HCT116 (cell line): ENCODE data around the gene TMEM80. TPM values are rescaled to one million over a fixed set of nuclear protein-coding genes. Genes with fewer than 3 reads are reported as not detected.
"Not testable (repeated sequence)": the region's sequence is repeated elsewhere in the genome, so short reads cannot be mapped to it uniquely, and the experiment has no call there.

Experiments
- ATAC-seq: fragments of 200-7000 bp; cut with Tn5 transposase; 2 replicates; pipeline ENCODE4 v1.9.1; 2020; ENCODE audit warnings: mild to moderate bottlenecking, moderate library complexity
- BruUV-seq: library from RNA; stranded (reverse); fragments of 400-500 nt; replicated peaks from 2 replicates; lab custom pipeline; 2021; lab: Mats Ljungman, UMichigan
- CTCF ChIA-PET: fragments of 300-600 bp; sonication (Branson Sonifier 250); formaldehyde crosslinking; loops from one replicate; lab custom pipeline; 2021; ENCODE audit warnings: antibody characterized with exemption; lab: Charles Lee
- POLR2A ChIA-PET: fragments of 300-600, 350-600 bp; sonication (Branson Sonifier 250); formaldehyde crosslinking; loops from one replicate; lab custom pipeline; 2021; ENCODE audit warnings: antibody characterized with exemption; lab: Charles Lee
- RAD21 ChIA-PET, 2 experiments: fragments of 300-600 bp; sonication (Branson Sonifier 250); formaldehyde crosslinking; loops; one replicate each; lab custom pipeline; 2023; ENCODE audit warnings: low total read pairs in 2 of 2; ENCODE audit not compliant: uncharacterized antibody in 2 of 2, unreplicated experiment in 2 of 2, low non-redundant PET in 1 of 2; lab: Charles Lee
- DNase-seq: peaks from one replicate; pipeline ENCODE4 v3.0.0-alpha.2; 2010; ENCODE audit warnings: low read depth, low spot score
- H2AFZ ChIP-seq: fragments of 200-600 bp; shearing (Covaris generic), sonication (generic); 2 replicates; pipeline ENCODE4 v1.6.1; 2017; ENCODE audit warnings: low read depth, mixed run types, mixed read lengths, antibody characterized with exemption, low read length; ENCODE audit not compliant: poor library complexity, severe bottlenecking
- H3K27ac ChIP-seq: 2 replicates; pipeline ENCODE4 v1.5.1; 2012; ENCODE audit warnings: low read depth, low read length
- H3K27me3 ChIP-seq: fragments of 200-600 bp; sonication (generic); 2 replicates; pipeline ENCODE4 v1.6.1; 2016; ENCODE audit warnings: mixed run types, low read length, mixed read lengths; ENCODE audit not compliant: insufficient read depth
- H3K36me3 ChIP-seq, 2 experiments: fragments of 200-500 bp in 1 of 2; fragments of 200-600 bp in 1 of 2; sonication (Bioruptor generic) in 1 of 2; sonication (generic) in 1 of 2; 2 replicates each; pipeline versions ENCODE4 v1.5.1 to v1.6.1; 2014 to 2016; ENCODE audit warnings: low read length in 2 of 2, inconsistent platforms in 1 of 2, mixed read lengths in 1 of 2, mixed run types in 1 of 2; ENCODE audit not compliant: insufficient read depth in 2 of 2, control insufficient read depth in 1 of 2
- H3K4me1 ChIP-seq, 2 experiments: fragments of 200-600 bp in 1 of 2; sonication (generic) in 1 of 2; 2 replicates each; pipeline versions ENCODE4 v1.5.1 to v1.6.1; 2012 to 2017; ENCODE audit warnings: low read length in 2 of 2, inconsistent platforms in 1 of 2, mild to moderate bottlenecking in 1 of 2, mixed read lengths in 1 of 2, mixed run types in 1 of 2, moderate library complexity in 1 of 2; ENCODE audit not compliant: insufficient read depth in 2 of 2, control insufficient read depth in 1 of 2
- H3K4me2 ChIP-seq: fragments of 200-600 bp; sonication (generic); 2 replicates; pipeline ENCODE4 v1.6.1; 2017; ENCODE audit warnings: mixed run types, low read length, mixed read lengths
- H3K4me3 ChIP-seq, 2 experiments: fragments of 200-600 bp in 1 of 2; sonication (generic) in 1 of 2; replicated peaks in 1 of 2; 2 replicates each; pipeline ENCODE4 v1.5.1; 2011 to 2016; ENCODE audit warnings: low read length in 2 of 2, control low read depth in 1 of 2, low read depth in 1 of 2, mild to moderate bottlenecking in 1 of 2, mixed read lengths in 1 of 2, mixed run types in 1 of 2
- H3K79me2 ChIP-seq: fragments of 200-600 bp; sonication (generic); 2 replicates; pipeline ENCODE4 v1.6.1; 2017; ENCODE audit warnings: mild to moderate bottlenecking, mixed run types, low read length, moderate library complexity, mixed read lengths; ENCODE audit not compliant: insufficient read depth
- H3K9ac ChIP-seq: fragments of 200-600 bp; sonication (generic); 2 replicates; pipeline ENCODE4 v1.6.1; 2016; ENCODE audit warnings: low read length, mixed read lengths
- H3K9me2 ChIP-seq: fragments of 200-600 bp; sonication (generic), shearing (Covaris generic); 2 replicates; pipeline ENCODE4 v1.6.1; 2017; ENCODE audit warnings: mixed run types, mild to moderate bottlenecking, moderate library complexity; ENCODE audit not compliant: insufficient read depth
- H3K9me3 ChIP-seq, 2 experiments: fragments of 200-500 bp in 1 of 2; fragments of 200-600 bp in 1 of 2; sonication (Bioruptor generic) in 1 of 2; sonication (generic) in 1 of 2; 2 replicates each; pipeline ENCODE4 v1.6.1; 2014 to 2017; ENCODE audit warnings: low read length in 2 of 2, mixed read lengths in 2 of 2, inconsistent platforms in 1 of 2, low read depth in 1 of 2, mild to moderate bottlenecking in 1 of 2, mixed run types in 1 of 2, moderate library complexity in 1 of 2; ENCODE audit not compliant: control insufficient read depth in 1 of 2, insufficient read depth in 1 of 2
- H4K20me1 ChIP-seq: fragments of 200-600 bp; sonication (generic), shearing (Covaris generic); 2 replicates; pipeline ENCODE4 v1.6.1; 2017; ENCODE audit warnings: mixed run types, mild to moderate bottlenecking, moderate library complexity; ENCODE audit not compliant: insufficient read depth
- EZH2 ChIP-seq: fragments of 200-600 bp; sonication (generic); IDR thresholded peaks from 2 replicates; pipeline ENCODE4 v1.6.1; 2017; ENCODE audit warnings: antibody characterized with exemption, mixed run types
- JUND ChIP-seq: IDR thresholded peaks from 2 replicates; pipeline ENCODE4 v1.6.1; 2012
- MAX ChIP-seq: IDR thresholded peaks from 2 replicates; pipeline ENCODE4 v1.6.1; 2012
- YY1 ChIP-seq: IDR thresholded peaks from 2 replicates; pipeline ENCODE4 v1.6.1; 2011; ENCODE audit warnings: low read length, low read depth, moderate library complexity, mild to moderate bottlenecking; ENCODE audit not compliant: insufficient replicate concordance; ENCODE audit errors: extremely low read depth
- intact Hi-C: fragments of 100-400 bp; cut with micrococcal nuclease; formaldehyde crosslinking; loops from 2 replicates; pipeline ENCODE4 v1.10.0; 2022
- total RNA-seq: library from RNA; stranded (reverse); gene quantifications from one replicate; pipeline ENCODE4 v1.2.1, GENCODE V29; 2021; ENCODE audit not compliant: unreplicated experiment

TMEM80 gene
- total RNA-seq, 1 experiment from 2014 or later = 18.4 TPM

GRCh38 chr11:734541-734940, 38.9 kb downstream of the TMEM80 start:
- H3K27ac ChIP-seq, RAD21 ChIA-PET, BruUV-seq, H3K9me2 ChIP-seq, H3K79me2 ChIP-seq, DNase-seq, H3K9ac ChIP-seq, ATAC-seq, intact Hi-C loops, H3K9me3 ChIP-seq, H3K4me2 ChIP-seq, H4K20me1 ChIP-seq, H3K27me3 ChIP-seq, H3K4me1 ChIP-seq, CTCF ChIA-PET, H2AFZ ChIP-seq, H3K36me3 ChIP-seq, H3K4me3 ChIP-seq: not testable (repeated sequence)
- POLR2A ChIA-PET = interaction anchor here (1.4 kb wide), 1 partner anchor 38 kb away, joined by 3 read pairs; the partner anchor contains the start of gene TMEM80

- no peak overlapping the region for H2AFZ ChIP-seq
- no peaks in the 10 kb centered on the region for H3K9me2 ChIP-seq
- no peak overlapping the region for H3K9ac ChIP-seq
- no peaks in the 10 kb centered on the region for H3K9me3 ChIP-seq
- intact Hi-C loops = no loop called here
- CTCF ChIA-PET = interaction anchor here (1.4 kb wide), 1 partner anchor 9 kb away, joined by 4 read pairs; no protein-coding TSS in a partner anchor
- H4K20me1 ChIP-seq = no peaks in the 10 kb centered on the region
- H3K79me2 ChIP-seq = no peaks in the 10 kb centered on the region
- ATAC-seq = no peak
- RAD21 ChIA-PET = no interaction called here
- H3K36me3 ChIP-seq = no peaks in the 10 kb centered on the region
- POLR2A ChIA-PET = no interaction called here
- no peak for TF ChIP-seq YY1
- no peak for TF ChIP-seq JUND
- TF ChIP-seq EZH2 = no peak
- no peak for TF ChIP-seq MAX
- BruUV-seq = no TSS peak
- no peaks in the 10 kb centered on the region for H3K27me3 ChIP-seq
- DNase-seq = no peak
- peaks cover 2 to 13% of the 10 kb centered on the region in 2 experiments; a peak in 3 of 4 replicates for H3K4me1 ChIP-seq
- no peak overlapping the region for H3K4me2 ChIP-seq
- H3K27ac ChIP-seq = no peak overlapping the region
- no peak overlapping the region for H3K4me3 ChIP-seq
Observed at GRCh38 chr11:737366-737765, 41.8 kb downstream of the TMEM80 start.

GRCh38 chr11:737899-738298, 42.3 kb downstream of the TMEM80 start:
- H3K4me2 ChIP-seq, H3K4me3 ChIP-seq, RAD21 ChIA-PET, H3K27me3 ChIP-seq, H3K79me2 ChIP-seq, H2AFZ ChIP-seq, H3K9me2 ChIP-seq, ATAC-seq, BruUV-seq, intact Hi-C loops, H3K36me3 ChIP-seq, DNase-seq, H3K9ac ChIP-seq, H4K20me1 ChIP-seq, POLR2A ChIA-PET, H3K9me3 ChIP-seq, H3K27ac ChIP-seq: not testable (repeated sequence)
- CTCF ChIA-PET = interaction anchor here (1.4 kb wide), 1 partner anchor 10 kb away, joined by 4 read pairs; no protein-coding TSS in a partner anchor
- H3K4me1 ChIP-seq = peaks cover 2 to 18% of the 10 kb centered on the region in 2 experiments; a peak in 3 of 4 replicates
